SK-N-MC (cell line): ENCODE results near the gene SPOUT1.
"Not testable (repeated sequence)": the region's sequence is repeated elsewhere in the genome, so short reads cannot be mapped to it uniquely, and the experiment has no call there.

Experiments
- EZH2 ChIP-seq: fragments of 200-600 bp; sonication (generic); IDR thresholded peaks from one replicate; pipeline ENCODE4 v1.6.1; 2017; ENCODE audit warnings: antibody characterized with exemption
- FOXP2 ChIP-seq: optimal IDR thresholded peaks from 2 replicates; pipeline ENCODE3; 2011; ENCODE audit warnings: mild to moderate bottlenecking, moderate library complexity; ENCODE audit not compliant: insufficient read depth; ENCODE audit errors: extremely low read length, control extremely low read depth
- POLR2AphosphoS5 ChIP-seq: IDR thresholded peaks from 2 replicates; pipeline ENCODE4 v1.6.1; 2012; ENCODE audit warnings: mild to moderate bottlenecking, low read depth, low read length, borderline replicate concordance

DNA sequence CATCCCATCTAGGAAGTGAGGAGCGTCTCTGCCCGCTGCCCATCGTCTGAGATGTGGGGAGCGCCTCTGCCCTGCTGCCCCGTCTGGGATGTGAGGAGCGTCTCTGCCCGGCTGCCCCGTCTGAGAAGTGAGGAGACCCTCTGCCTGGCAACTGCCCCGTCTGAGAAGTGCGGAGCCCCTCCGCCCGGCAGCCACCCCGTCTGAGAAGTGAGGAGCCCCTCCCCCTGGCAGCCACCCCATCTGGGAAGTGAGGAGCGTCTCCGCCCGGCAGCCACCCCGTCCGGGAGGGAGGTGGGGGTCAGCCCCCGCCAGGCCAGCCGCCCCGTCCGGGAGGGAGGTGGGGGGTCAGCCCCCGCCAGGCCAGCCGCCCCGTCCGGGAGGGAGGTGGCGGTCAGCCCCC is 49.5 kb downstream of the SPOUT1 start:
- TF ChIP-seq POLR2AphosphoS5, FOXP2, EZH2: not testable (repeated sequence)
